HG02852 (cell line): Measurements from ENCODE around the gene ITPR1.
A peak's percentile ranks its signal among the peaks of the same experiment; 100 is the strongest.

ENCODE experiments used
- ATAC-seq: cut with Tn5 transposase; IDR thresholded peaks from one replicate; pipeline ENCODE4 v1.9.1; 2021; ENCODE audit warnings: mild to moderate bottlenecking, moderate library complexity; ENCODE audit not compliant: unreplicated experiment

The ITPR1 gene

DNA sequence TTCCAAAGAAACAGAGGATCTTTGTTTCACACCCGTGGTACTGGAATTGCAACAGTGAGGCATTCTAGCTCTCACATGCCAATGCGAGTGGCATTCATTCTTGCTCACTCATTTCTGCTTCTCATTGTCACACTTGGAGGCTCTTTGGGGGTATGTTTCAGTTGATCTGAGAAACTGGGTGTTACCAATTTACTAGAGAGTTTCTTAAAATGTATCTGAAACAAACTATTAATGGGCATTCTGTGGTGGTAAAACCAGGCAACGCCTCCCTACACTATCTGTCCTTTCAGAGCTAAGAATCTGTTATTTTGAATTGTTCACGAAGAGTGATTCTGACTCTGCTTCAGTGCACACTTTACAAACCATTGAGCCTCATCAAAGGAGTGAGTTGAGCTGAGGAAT lies 345.5 kb downstream of the ITPR1 start:
- peak; percentile 47 for ATAC-seq

DNA sequence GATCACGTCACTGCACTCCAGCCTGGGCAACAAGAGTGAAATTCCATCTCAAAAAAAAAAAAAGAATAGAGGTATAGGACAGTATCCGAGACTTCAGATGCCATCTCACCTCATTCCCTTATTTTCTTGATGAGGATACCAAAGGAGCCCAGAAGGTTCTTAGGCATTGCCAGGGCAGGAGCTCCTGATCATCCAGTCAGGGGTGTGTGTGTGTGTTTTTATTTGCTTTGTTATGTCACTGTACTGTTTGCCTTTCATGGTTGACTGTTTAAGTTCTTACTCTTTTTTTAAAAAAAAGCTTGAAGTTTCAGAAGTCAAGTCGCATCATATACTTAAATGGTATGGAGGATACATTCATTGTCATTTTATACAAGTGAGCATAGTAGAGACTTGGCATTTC lies 346.1 kb downstream of the ITPR1 start:
- no peak for ATAC-seq

DNA sequence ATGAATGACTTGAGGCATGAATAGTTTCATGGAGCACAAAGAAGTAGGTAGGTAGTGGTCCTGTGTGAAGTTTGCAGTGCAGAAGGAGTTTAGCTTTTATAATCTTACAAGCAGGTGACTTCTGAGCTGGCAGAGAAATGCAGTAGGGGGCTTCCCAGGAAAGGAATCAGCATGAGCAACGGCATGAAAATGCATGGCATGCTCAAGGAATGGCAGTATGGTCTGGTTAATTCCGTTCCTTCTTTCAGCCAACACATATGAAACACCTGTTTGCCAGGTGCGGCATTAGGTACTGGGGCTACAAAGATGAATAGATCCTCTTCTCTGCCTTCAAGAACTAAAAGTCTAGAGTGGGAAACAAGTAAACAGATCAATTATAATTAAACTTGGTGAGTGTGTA lies 348.1 kb downstream of the ITPR1 start:
- ATAC-seq = no peak

DNA sequence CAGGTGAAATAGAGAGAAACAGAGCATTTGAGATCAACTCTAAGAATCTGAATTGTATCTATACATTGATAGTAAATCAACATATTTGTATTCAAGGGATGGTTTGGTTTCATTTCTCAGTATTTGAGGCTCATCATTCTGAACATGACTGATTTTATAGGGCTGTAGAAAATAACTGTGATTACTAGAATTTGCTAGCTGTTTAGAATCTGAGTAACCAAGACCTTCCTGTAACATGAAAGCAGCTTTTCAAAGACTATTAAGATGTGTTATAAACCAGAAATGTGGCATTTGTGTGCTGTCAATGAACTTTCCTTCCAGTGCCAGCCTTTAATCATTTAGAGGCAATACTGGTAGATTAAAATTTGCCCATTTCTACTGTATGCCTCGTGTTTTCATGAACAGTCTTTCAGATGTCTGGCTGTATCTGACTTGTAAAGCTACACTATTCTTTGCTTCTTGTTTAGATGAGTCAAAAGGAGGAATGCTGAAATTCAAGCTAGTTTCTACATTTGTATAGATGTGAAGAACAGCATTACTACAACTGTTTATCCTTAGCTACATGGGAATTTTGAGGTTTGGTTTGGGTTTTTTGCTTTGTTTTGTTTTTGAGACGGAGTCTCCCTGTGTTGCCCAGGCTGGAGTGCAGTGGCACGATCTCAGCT lies 348.8 kb downstream of the ITPR1 start:
- ATAC-seq = no peak

DNA sequence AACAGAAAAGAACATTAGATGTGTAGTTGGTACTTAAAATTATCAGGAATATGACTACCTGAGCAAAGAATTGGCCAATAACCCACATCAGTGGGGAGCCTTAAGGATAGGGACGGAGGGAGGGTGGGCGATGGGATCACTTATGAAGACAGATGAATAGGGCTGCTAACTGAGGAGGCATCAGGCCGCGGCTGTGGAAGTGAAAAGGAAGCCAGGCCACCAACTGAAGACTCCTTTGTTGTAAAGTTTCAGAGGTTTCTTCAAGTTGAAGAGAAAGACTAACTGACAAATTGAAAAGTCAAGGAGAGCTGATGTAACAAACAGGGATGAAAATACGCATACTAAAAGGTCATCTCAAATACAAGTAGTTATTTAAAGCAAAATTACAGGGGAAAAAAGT lies 350.5 kb downstream of the ITPR1 start:
- no peak for ATAC-seq

DNA sequence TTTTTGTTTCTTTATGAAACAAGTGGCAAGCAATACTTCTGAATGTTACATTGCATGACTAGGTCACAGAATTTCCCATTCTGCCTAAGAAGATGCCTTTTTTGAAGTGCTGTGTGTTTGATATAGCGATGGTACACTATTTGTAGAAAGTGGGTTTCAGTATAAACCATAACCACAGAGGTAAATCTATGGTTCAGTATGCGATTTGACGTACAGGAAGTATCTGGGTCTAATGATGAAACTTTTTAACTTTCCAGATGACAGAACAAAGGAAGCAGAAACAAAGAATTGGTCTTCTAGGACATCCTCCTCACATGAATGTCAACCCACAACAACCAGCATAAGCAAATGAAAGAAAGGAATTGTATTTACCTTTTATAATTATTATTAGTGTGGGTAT lies 352.7 kb downstream of the ITPR1 start:
- peak; percentile 81 for ATAC-seq

DNA sequence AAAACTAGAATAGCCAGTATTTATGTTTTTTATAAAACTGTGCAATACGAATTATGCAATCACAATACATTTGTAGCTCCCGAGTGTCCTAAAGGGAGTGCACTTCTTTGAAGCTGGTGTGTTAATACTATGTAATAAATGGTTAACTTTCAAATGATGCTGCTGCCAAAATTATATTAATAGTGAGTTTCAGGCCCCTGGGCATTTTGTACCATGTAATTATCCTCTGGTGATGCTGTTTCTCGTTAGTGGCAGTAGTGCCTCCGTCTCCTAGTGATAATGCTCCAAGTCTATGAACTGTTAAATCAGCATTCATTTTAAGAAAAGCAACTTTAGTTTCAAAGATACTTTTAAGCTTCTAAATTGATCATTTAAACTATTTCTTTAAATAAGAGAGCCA lies 353.4 kb downstream of the ITPR1 start:
- no peak for ATAC-seq

DNA sequence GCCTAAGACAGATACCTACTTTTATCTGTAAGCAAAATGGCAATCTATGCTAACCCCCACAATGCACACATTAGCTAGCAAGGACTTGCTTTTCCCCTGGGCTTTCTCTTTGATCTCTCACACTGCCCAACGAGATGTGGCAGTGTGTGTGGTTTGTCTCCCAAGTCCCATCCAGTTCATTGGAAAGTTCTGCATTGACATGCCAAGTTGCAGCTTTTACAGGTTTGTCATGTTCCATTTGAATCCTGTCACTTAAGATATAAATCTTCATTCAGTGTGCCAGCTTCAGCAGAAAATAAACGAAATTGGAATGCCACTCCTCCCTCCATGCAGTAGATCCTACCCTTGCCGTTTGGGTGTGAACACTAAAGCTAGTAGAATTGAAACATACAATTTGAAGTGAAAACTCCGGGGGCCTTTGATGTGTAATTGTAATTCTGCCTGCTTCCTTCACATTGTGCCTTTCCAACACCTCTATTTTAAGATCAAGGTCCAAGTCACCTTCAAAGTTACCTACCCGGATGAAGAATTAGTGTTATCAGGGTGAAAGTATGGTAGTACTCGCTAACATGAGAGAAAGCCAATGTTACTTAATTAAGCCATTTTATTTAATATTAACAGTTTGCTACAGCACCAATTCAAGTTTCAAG lies 355.2 kb downstream of the ITPR1 start:
- ATAC-seq = no peak

DNA sequence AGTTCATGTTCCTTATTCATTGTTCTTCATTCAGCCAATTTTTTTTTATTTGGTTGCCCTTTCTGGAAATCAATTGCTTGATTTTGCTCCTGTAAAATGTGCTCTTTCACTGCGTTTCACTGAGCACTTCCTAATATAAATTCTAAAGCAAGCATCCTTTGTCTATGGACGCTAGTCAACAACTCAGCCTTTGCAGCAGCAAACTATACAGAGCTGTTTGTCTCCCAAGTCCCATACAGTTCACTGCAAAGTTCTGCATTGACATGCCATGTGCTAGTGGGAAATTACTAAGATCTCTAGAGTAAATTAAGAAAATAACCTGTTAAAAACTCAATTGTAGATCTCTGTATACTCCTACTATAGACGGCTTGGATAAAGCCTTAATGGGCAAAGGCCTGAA lies 356.0 kb downstream of the ITPR1 start:
- no peak for ATAC-seq

DNA sequence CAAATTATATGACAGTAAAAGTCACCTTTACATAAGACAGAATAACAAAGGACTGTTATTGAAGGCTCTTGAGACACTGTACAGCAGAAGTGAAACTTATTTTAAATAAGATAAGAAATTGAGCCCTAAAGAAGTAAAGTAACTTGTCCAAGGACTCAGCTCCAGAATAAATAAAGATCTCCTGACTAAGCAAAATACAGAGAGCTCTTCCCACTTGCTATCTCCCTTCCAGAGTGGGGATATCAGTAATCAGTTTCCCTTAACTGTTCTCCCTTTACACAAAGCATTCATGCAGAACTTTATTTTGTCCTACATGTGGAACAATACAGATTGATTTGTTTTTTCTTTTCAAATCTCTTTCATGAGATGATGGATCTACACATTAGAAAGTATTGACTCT lies 356.6 kb downstream of the ITPR1 start:
- ATAC-seq = no peak

DNA sequence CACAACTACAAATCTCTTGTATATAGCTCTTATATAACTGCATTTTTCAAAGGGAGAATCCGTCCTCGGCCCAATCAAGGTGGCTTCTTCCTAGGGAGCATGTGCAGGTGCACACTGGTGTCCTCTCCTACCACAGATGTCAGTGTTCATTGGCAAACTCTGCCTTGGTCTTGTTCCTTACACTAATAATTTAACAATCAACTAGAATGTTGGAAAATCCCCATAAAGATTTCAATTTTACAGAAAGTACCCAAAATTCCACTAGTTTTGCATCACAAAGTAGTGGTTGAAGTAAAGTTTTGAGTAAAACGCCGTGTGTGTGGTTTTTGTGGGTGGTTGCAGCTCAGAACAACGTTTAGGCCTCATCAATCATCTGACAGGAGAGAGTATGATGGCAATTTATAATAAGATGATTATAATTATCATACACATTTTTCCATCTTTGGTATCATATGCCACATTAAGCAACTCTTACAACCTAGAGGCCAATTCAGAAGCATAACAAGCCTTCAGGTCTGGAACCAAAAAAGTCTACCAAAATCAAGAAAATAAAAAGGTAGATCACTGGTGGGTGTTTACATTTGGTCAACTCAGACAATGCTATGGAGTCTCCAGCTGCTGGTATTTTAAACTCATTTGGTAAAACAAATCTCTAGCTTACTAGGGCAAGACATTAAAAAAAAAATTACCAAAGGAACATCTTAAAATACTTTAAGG lies 357.2 kb downstream of the ITPR1 start:
- ATAC-seq = peak; percentile 45

DNA sequence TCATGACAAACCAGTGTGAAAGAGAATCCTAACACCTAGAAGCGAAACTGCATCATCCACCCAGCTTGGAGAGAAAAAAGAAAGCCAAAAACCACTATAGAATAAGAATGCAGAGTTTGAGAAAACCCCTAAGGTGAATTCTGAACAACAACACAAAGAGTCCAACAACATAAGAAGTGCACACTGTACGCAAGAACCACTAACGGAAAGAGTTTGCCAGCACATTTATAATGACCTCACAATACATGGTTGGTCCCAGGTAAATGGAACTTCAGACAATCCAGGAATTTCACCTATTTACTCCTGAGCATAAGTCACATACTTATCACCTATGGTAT lies 357.7 kb downstream of the ITPR1 start:
- peak; percentile 49 for ATAC-seq

DNA sequence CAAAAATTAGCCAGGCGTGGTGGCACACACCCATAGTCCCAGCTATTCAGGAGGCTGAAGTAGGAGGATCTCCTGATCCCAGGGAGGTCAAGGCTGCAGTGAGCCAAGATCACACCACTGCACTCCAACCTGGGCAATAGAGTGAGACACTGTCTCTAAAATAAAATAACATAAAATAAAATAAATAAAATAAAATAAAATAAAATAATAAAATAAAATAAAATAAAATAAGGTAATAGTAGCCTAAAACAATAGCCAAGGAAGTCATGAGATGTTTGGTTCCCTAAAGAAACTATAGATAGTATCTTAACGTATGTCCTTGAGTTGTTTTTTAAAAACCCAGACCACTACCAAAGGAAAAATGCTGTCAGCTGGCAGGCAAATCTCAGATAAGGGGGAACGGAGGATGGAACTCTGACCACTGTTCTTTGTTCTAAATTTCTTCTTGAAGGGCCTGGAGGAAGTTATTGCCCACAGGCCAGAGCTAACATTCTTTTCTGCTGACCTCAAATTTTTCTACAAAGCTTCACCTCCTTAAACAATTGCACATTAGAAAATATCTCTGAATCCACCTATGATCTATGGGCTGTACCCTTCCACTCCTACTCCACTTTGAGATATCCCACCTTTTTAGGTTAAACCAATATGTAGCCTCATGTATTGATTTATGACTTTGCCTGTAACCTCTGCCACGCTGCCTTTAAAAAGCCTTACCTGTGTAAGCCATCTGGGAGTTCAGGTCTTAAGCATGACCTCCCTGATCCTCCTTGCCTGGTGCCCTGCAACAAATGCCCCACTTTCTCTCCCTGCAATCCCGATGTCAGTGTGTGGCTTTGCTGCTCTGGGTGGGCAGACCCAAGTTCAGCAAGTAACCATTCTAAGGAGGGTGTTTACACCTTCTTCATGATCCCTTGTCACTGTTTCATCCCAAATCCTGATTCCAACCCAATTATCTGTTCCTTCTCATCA lies 359.9 kb downstream of the ITPR1 start:
- no peak for ATAC-seq

DNA sequence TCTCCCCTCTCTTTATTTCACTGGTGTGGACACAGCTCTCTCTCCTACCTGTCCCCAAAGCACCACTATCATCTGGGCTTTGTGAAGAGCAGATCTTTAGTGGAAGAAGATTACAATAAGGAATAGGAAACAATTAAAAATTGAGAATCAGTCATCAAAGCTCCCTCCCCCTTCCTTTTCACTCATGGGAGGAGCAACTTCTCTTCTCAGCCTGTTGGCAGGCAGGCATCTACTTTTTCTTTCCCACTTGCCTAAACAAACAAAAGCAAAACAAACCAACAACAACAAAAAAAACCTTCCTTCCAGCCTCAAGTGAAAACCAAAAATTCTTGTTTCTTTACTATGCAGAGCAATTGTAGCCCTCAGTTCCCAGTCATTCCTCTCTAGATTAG lies 360.6 kb downstream of the ITPR1 start:
- ATAC-seq = no peak

DNA sequence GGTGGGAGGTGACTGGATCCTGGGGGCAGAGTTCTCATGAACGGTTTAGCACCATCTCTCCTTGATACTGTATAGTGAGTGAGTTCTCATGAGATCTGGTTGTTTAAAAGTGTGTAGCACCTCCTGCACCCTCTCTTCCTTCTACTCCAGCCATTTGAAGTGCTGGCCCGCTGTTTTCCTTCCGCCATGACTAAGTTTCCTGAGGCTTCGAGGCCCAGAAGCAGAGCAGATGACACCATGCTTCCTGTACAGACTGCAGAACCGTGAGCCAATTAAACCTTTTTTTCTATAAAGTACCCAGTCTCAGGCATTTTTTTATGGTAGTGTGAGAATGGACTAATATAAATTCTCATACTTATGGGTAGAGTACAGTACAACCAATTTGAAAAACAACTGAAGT lies 362.5 kb downstream of the ITPR1 start:
- no peak for ATAC-seq

DNA sequence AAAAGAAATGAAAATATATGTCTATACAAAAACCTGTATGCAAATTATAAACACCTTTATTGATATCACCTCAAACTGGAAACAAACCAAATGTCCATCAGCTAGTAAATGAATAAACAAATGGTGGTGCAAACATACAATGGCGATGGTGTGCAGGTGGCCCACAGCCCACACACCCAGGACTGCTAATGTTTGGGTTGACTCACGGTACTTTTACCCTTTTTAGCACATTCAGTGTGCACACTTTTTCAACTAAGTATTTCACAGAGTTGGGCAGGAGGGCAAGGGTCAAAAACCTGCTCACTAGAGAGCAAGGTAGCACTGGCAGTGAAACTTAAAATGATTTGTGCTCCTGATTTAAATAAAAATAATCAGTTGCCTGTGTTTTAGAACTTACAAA lies 363.0 kb downstream of the ITPR1 start:
- no peak for ATAC-seq

DNA sequence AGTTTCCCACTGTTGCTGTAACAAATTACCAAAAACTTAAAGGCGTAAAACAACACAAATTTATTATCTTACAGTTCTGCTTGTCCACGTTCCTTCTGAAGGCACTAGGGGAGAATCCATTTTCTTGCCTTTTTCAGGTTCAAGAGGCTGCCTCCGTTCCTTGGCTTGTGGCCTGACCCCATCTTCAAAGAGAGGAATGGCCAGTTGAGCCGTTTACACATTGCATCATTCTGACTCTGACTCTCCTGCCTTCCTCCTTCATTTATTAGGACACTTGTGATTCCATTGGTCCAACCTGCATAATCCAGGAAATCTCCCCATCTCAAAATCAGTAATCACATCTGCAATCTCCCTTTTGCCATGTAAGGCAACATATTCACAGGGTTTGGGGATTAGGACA lies 363.4 kb downstream of the ITPR1 start:
- no peak for ATAC-seq

DNA sequence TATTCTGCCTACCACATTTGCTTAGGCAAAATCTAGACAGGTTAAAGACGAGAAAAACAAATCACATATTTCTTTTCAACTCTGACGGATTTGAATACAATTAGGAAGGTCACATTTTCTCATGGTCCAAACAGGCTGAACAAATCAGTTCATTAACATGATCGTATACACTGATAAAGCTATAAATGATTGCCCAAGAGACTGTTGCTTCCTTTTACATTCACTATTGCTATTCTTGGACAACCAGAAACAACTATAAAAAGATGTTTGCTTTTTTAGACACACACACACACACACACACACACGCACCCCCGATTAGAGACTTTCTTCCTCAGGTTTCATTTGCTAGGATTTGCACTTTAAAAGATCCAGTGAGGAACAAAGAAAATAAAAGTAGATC lies 363.8 kb downstream of the ITPR1 start:
- ATAC-seq = no peak

DNA sequence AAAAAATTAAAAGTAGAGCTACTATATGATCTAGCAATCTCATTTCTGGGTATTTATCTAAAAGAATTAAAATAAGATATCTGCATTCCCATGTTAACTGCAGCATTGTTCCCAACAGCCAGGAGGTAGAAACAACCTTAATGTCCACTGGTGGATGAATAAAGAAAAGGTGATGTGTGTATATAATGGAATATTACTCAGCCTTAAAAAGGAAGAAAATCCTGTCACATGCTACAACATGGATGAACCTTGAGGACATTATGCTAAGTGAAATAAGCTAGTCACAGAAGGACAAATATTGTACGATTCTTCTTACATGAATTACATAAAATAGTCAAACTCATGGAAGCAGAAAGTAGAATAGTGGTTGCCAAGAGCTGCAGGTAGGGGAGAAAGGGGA lies 366.6 kb downstream of the ITPR1 start:
- ATAC-seq = no peak

DNA sequence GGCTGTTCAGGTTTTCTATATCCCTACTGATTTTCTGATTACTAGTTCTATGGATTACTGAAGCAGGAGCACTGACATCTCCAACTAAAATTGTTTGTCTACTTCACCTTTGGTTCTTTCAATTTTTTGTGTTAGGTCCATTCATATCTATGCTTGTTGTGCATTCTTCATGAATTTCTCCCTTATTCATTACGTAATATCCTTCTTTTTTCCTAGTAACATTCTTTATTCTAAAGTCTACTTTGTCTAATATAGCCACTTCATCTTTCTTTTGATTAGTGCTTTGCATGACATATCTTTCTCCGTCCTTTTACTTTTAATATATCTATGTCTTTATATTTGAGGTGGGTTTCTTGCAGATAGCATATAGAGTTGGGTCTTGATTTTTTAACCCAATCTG lies 369.8 kb downstream of the ITPR1 start:
- no peak for ATAC-seq

DNA sequence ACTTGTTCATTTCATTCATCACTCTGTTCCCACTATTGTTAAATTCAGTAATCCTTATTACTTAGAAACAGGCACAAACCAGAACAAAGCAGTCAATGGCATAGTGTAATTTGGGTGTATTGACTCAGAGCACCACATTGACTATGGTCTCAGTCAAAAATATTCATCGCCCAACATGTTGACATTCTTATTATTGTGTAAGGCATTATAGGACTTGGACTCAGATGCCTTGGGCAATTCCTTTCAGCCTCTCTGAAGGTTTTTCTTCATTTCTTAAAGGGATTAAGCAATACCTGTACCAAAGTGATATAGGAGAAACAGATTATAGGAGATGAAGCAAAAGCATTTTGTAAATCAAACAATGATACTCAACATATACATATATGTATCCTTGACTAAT lies 371.4 kb downstream of the ITPR1 start:
- no peak for ATAC-seq
